Pons (tissue), 1 donor: ENCODE data around the gene LBHD2.
A peak's percentile ranks its signal among the peaks of the same experiment; 100 is the strongest.
"Not testable (repeated sequence)": the region's sequence is repeated elsewhere in the genome, so short reads cannot be mapped to it uniquely, and the experiment has no call there.

Experiments used
- DNase-seq: peaks from one replicate; pipeline ENCODE4 v3.0.0-alpha.2; 2016; ENCODE audit warnings: low spot score

Gene LBHD2

GRCh38 chr14:103119527-103119926, 35.5 kb downstream of the LBHD2 start:
- DNase-seq = not testable (repeated sequence)

DNA sequence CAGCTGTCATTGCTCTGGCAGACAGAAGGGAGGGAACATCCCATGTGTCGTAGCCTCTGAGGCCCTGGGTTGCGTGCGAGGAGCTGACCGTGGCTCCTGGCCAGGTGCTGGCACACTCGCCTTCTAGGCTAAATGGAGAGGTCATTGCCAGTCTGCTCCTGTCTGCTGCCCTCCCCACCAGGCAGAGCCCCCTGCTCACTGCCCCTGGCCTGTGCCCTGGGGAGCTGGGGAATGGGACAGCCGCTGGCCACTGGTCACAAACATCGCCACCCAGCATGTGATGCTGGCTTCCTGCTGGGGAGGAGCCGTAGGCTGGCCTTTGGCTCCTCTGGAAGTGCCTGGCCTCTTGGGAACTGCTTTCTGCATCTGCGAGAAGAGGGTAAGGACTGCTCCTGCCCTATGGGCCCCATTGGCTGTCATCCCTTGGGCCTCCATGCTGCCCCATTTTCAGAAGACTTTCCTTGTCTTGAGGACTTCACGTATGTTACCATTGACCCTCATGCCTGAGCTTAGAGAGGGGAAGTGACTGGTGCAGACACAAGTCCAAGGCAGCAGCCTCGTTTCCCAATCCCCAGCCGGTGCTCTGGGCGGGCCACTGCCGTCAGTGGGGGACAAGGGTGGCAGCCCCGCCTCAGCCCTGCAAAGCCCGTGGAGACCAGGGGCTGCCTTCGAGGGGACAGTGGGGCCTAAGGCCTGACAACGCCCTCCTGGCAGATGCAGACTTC, 37.3 kb downstream of the LBHD2 start:
- DNase-seq = peak; percentile 38

GRCh38 chr14:103121846-103122584, 38.0 kb downstream of the LBHD2 start:
- DNase-seq = no peak

GRCh38 chr14:103122585-103122946, 38.6 kb downstream of the LBHD2 start:
- no peak for DNase-seq

DNA sequence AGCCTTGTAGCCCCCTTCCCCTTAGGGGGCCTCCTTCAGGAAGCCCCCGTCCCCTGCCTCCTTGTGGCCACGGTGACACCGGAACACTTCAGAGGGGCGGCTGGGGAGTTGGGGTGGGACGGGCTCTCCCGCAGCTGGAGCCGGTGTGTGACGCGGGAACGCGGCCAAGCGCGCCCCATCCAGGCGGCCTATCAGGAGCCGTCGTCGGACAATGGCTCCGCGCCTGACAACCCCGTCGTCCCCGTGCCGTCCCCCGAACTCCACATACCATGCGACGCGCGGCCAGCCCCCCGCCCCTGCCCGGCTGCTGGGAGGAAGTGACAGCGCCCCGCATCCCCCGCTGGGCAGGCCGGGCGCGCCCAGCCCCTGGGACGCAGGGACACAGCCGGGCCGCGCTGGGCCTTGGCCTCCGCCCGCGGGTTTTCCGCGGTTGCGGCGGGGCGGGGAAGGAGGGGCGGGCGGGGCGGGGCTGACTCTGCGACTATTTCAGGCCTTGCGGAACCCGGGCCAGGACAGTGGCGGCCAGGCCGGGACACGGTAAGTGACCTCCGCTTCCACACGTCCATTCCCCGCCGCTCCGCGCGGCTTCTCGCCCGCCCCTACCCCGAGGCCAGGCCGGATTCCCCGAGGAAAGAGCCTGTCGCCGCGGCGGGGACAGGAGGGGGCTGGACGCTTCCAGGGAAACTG, 39.1 kb downstream of the LBHD2 start, which contains the start of gene TNFAIP2:
Gene TNFAIP2 (plus strand): TSS at position 515 of the 687 bp plus-strand sequence. CDS start 2,997 bp downstream, outside the sequence.
- no peak for DNase-seq

DNA sequence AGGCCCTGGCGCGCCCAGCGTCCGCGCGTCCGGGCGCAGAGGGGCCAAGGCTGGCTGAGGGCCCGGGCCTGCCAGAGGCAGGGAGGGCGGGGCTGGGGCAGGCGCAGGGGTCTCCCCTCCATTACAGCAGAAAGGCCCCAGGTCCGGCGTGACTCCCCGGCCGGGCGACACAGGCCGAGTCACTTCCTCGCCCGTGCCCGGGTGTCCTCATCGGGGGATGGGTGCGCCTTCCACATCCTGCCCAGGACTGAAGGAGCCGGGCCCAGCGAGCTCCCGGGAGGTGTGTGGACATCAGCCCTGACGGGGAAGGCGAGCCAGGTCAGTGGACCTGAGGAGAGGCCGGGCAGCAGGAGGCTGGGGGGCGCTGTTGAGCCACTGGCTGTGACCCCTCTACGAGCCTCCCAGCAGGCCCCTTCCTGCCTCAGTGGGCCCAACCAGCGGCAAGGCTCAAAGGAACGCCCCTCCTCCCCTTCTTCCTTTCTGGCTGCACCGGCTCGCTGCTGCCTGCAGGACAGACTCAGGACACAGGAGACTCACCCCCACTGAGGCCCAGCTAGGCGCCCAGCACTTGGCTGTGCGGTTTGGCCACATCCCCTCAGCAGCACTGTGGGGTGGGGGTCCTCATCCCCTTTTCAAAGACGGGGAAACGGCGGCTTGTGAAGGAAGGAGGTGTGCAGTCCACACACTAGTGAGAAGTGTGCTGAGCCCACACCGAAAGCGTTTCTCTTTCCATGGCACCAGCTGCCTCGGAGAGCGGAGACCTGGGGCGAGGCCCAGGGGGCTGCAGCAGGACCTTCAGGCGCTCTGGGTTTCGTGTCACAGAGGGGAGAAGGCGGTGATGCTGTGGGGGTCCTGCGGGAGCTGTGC, 39.9 kb downstream of the LBHD2 start:
- DNase-seq = no peak

DNA sequence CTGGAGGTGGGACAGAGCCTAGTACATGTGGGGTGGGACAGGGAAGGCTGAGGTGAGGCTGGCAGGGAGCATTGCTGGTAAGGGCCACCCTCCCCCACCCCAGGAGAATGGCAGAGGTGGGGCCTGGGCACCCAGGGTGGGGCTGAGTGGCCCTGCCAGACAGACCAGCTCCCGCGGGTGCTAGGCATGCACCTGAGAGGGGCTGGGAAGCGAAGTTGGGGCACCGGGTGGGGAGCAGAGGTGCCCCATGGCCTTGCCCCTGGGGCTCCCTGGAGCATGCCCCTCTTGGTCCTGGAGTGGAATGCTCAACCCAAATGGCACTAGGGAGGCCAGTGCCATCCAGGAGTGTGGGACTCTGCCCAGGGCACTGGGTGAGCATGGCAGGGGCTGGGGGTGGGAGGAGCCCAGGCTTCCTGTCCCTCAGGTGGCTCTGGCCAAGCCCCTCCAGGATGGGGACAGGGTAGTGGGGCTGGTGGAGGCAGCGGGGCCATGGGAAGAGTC, 40.5 kb downstream of the LBHD2 start:
- no peak for DNase-seq

- DNase-seq = no peak
Observed at GRCh38 chr14:103125098-103126070, 41.4 kb downstream of the LBHD2 start.

GRCh38 chr14:103126088-103126872, 42.3 kb downstream of the LBHD2 start:
- no peak for DNase-seq

GRCh38 chr14:103126873-103127304, 42.9 kb downstream of the LBHD2 start:
- DNase-seq = no peak

GRCh38 chr14:103127356-103127755, 43.3 kb downstream of the LBHD2 start:
- DNase-seq = no peak

DNA sequence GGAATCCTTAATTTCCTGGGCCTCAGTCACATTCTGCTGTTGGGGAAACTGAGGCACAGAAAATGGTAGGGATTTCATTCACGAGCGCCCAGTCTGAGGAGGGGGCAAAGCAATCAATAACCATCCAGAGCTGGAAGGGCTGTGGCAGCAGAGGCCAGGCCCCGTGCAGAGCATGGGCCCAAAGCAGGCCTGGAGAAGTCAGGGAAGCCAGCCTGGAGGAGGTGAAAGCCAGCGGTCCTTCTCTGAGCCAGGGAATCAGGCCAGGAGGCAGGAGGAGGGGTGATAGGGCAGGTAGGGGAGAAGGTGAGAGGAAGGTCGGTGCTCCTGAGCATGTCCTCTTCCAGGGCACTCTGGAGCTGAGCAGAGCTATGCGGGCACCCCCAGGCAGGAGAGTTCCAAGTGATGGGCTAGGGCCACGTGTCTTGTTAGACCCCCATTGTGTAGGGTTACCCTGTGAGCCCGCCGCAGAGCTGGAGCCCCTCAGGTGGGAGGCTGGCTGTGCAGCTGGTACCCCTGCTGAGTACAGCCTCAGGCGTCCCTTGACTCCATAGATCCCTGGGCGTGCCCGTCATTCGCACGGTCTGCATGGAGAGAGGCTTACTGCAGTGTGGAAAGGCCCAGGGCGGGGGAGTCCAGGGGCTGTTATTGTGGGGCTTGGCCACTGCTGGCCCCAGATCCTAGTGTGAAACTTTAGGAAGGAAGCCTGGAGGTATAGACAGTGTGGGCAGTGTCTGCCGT, 44.0 kb downstream of the LBHD2 start:
- no peak for DNase-seq

DNA sequence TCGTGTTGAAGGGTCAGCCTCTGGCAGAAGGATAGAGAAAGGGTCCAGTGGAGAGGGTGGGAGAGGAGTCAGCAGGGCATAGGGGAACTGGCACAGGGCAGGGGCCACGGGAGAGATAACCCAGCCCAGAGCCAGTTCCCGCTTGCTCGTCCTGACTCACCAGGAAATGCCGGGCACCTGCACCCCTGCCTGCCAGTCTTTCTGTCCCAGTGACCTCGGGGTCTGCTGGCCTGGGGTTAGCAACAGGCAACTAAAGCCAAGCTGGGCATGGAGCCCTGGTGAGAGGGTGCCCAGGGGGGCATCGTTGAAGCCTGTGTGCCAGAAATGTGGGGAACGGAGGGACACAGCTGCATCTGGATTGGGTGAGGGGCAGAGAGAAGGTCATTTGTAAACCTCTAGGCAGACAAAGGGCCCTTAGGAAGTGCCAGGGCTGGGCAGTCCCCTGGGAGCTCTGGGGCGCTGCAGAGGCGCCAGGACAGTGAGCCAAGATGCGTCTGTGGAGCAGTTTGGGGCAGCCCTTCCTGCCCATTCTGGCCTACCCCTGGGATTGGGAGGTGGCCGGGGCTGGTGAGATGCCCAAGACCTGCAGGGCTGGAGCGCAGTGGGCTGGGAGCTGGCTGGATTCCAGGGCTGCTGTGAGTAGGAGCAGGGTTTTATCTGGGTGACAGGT, 44.8 kb downstream of the LBHD2 start:
- peak; percentile 75 for DNase-seq

GRCh38 chr14:103129301-103130016, 45.4 kb downstream of the LBHD2 start:
- DNase-seq = no peak

- DNase-seq = no peak
Observed at GRCh38 chr14:103130017-103130764, 46.2 kb downstream of the LBHD2 start.

- DNase-seq = no peak
Observed at GRCh38 chr14:103130965-103131364, 47.0 kb downstream of the LBHD2 start.

DNA sequence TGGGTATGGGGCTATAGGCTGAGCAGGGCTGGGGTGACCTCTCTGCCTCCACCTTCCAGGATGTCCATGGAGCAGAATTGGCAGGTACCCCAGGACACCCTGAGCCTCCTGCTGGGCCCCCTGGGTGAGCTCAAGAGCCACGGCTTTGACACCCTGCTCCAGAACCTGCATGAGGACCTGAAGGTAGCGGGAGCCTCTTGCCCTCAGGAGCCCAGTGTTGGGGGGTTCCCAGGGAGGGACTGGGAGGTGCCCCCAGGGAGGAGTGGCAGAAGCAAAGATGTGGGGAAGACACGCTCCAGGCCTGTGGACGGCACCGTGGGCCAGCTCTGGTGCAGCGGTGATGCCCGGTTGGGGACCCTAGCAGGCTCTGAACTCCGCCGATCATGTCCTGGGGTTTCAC, 47.6 kb downstream of the LBHD2 start:
- DNase-seq = no peak
